CD4-positive, alpha-beta T cell (primary cell): ENCODE measurements around the gene DCTN4. TPM values are rescaled to one million over a fixed set of nuclear protein-coding genes. Genes with fewer than 3 reads are reported as not detected.

ENCODE experiments used
- ATAC-seq: fragments of 200-7000 bp; cut with Tn5 transposase; one replicate; pipeline ENCODE4 v1.10.0; 2022; ENCODE audit warnings: mild to moderate bottlenecking; ENCODE audit not compliant: poor library complexity
- CTCF ChIA-PET: fragments of 350-600 bp; sonication (Branson Sonifier 250); formaldehyde crosslinking; loops from one replicate; lab custom pipeline; 2021; ENCODE audit warnings: antibody characterized with exemption, inconsistent platforms; lab: Charles Lee
- POLR2A ChIA-PET: fragments of 350-600 bp; sonication (Branson Sonifier 250); formaldehyde crosslinking; loops from one replicate; lab custom pipeline; 2021; ENCODE audit warnings: antibody characterized with exemption, inconsistent platforms; lab: Charles Lee
- DNase-seq, 14 experiments: peaks; one replicate each; pipeline ENCODE4 v3.0.0-alpha.2; 2013 to 2020; ENCODE audit warnings: mixed read lengths in 2 of 14
- H3K27ac ChIP-seq, 2 donors: one replicate each; pipeline versions ENCODE4 v1.5.1 to v1.7.0; 2013; ENCODE audit warnings: low read length in 2 of 2, low read depth in 1 of 2, mild to moderate bottlenecking in 1 of 2
- H3K27me3 ChIP-seq, 2 experiments: 1 replicate in 1 of 2; 2 replicates in 1 of 2; pipeline versions ENCODE4 v1.6.1 to v1.7.0; 2013; ENCODE audit warnings: low read length in 2 of 2, control low read depth in 1 of 2, mild to moderate bottlenecking in 1 of 2, moderate library complexity in 1 of 2; ENCODE audit not compliant: insufficient read depth in 2 of 2, control insufficient read depth in 1 of 2
- H3K36me3 ChIP-seq: one replicate; pipeline ENCODE4 v1.6.1; 2013; ENCODE audit warnings: low read length, control low read depth; ENCODE audit not compliant: insufficient read depth
- H3K4me1 ChIP-seq: one replicate; pipeline ENCODE4 v1.6.1; 2013; ENCODE audit warnings: low read length, control low read depth; ENCODE audit not compliant: insufficient read depth
- H3K4me3 ChIP-seq: one replicate; pipeline ENCODE4 v1.5.1; 2013; ENCODE audit warnings: mild to moderate bottlenecking, low read length, moderate library complexity
- H3K9me3 ChIP-seq, 2 experiments: 1 replicate in 1 of 2; 2 replicates in 1 of 2; pipeline versions ENCODE4 v1.6.1 to v1.7.0; 2013; ENCODE audit warnings: low read length in 2 of 2, mild to moderate bottlenecking in 2 of 2, control low read depth in 1 of 2, moderate library complexity in 1 of 2; ENCODE audit not compliant: control insufficient read depth in 1 of 2, insufficient read depth in 1 of 2
- H3K27ac Mint-ChIP-seq: one replicate; pipeline ENCODE4 v1.8.0; 2020; ENCODE audit warnings: mixed read lengths
- H3K27me3 Mint-ChIP-seq: one replicate; pipeline ENCODE4 v1.8.0; 2021; ENCODE audit warnings: mixed read lengths
- H3K36me3 Mint-ChIP-seq: one replicate; pipeline ENCODE4 v1.8.0; 2021; ENCODE audit warnings: low read depth, mixed read lengths
- H3K4me1 Mint-ChIP-seq: one replicate; pipeline ENCODE4 v1.8.0; 2021; ENCODE audit warnings: low read depth, mixed read lengths
- H3K4me3 Mint-ChIP-seq: one replicate; pipeline ENCODE4 v1.8.0; 2020; ENCODE audit warnings: mild to moderate bottlenecking, mixed read lengths
- H3K9me3 Mint-ChIP-seq: one replicate; pipeline ENCODE4 v1.8.0; 2020; ENCODE audit warnings: mixed read lengths
- intact Hi-C, 2 experiments: fragments of 100-400 bp; cut with DNase I in 1 of 2; cut with micrococcal nuclease in 1 of 2; formaldehyde crosslinking; loops; one replicate each; pipeline versions ENCODE4 v1.15.1 to v1.9.0; 2023 to 2025; cut with DNase I, micrococcal nuclease
- total RNA-seq, 174 experiments: library from RNA in 2 of 174; stranded (reverse) in 2 of 174; gene quantifications; one replicate each; pipeline ENCODE4 v1.2.3 and lab custom pipeline; 2021 to 2026
- TF ChIP-seq, protein P1 (sequence below): fragments of 200-600 bp; IDR thresholded peaks from one replicate; pipeline ENCODE4 v1.8.0; 2022; ENCODE audit warnings: antibody characterized with exemption, mild to moderate bottlenecking

The DCTN4 gene
- total RNA-seq, 2 experiments from 2014 or later = 81.2 to 84.4 TPM

DNA sequence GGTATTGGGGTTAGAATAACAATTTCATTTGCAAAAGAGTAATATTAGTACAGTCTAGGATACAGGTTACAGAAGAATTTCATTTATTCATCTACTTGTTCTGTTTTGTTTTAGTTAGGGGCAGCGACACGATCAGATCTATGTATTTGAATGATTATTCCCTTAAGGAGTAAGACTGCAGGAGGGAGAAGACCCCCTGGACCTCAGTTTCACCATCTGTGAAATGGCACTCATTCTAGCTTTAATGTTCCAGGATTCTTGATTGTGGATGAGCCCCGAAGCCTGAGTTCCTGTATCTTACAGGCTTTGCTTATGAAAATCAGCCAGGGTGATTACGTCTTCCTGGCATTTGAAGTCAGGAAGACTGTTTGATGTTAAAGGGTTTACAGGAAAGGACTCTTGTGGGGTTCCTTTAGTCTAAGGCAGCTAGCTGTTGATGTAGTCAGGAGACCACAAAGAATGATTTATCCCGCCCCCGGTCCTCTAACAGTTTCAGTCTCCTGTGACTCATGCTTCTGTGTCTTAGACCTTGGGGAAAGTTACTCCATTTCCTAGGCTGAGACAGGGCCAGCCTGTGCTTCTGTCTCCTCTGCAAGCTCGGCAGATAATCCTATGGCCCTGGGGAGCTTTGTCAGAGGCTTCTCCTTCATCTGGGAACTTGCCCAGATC is 31.3 kb upstream of the DCTN4 start:
- Mint-ChIP-seq H3K9me3 (peaks cover 2% of the 10 kb centered on the region), H3K4me3 (peak overlapping the region; percentile 59), H3K36me3 (no peaks in the 10 kb centered on the region), H3K27ac (peak overlapping the region; percentile 64), H3K4me1 (peaks cover 55% of the 10 kb centered on the region), H3K27me3 (no peaks in the 10 kb centered on the region)
- H3K27me3 ChIP-seq = no peaks in the 10 kb centered on the region
- CTCF ChIA-PET = interaction anchor here (0.8 to 4.8 kb wide), 4 partner anchors 9 to 57 kb away, joined by 3 to 24 read pairs (median 6); partner anchors contain the start of gene SMIM3
- H3K9me3 ChIP-seq = no peaks in the 10 kb centered on the region
- DNase-seq (peak; percentile 23 to 83 (median 52)), ATAC-seq (peak; percentile 96)
- peaks cover under 1% of the 10 kb centered on the region for H3K36me3 ChIP-seq
- TF ChIP-seq, protein P1, sequence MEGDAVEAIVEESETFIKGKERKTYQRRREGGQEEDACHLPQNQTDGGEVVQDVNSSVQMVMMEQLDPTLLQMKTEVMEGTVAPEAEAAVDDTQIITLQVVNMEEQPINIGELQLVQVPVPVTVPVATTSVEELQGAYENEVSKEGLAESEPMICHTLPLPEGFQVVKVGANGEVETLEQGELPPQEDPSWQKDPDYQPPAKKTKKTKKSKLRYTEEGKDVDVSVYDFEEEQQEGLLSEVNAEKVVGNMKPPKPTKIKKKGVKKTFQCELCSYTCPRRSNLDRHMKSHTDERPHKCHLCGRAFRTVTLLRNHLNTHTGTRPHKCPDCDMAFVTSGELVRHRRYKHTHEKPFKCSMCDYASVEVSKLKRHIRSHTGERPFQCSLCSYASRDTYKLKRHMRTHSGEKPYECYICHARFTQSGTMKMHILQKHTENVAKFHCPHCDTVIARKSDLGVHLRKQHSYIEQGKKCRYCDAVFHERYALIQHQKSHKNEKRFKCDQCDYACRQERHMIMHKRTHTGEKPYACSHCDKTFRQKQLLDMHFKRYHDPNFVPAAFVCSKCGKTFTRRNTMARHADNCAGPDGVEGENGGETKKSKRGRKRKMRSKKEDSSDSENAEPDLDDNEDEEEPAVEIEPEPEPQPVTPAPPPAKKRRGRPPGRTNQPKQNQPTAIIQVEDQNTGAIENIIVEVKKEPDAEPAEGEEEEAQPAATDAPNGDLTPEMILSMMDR = no peak
- intact Hi-C loops = loop anchor here (2.0 to 10.0 kb wide), 3 partner anchors 31 to 465 kb away; partner anchors contain the start of genes DCTN4 (in 1 of the 2) and GM2A (in 1 of the 2)
- H3K4me3 ChIP-seq = no peak overlapping the region
- POLR2A ChIA-PET = interaction anchor here (0.7 to 2.3 kb wide), 5 partner anchors 11 to 89 kb away, joined by 3 to 14 read pairs (median 9); partner anchors contain the start of genes DCTN4, IRGM, RBM22 and SMIM3
- no peak overlapping the region for H3K27ac ChIP-seq
- peaks cover 20% of the 10 kb centered on the region for H3K4me1 ChIP-seq

DNA sequence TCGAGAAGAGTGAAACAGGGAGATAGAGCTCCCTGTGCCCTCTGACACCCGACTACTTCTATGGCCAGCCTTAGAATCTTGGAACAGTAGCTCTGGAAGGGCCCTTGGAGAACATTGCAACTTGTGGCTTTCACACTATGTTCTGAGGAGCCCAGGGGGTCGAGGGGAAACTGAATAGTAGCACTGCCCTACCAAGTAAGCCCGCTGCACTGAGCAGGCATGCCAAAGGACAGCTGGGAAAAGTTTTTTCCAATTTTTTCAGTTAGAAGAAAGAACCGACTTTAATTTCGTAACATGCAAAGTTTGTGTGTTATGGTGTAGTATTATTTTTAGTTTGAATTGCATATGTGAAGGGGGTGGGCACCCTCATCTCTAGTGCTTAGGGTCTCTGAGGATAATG is 30.6 kb upstream of the DCTN4 start:
- intact Hi-C loops = loop anchor here (10.0 kb wide), 2 partner anchors 335 to 465 kb away; partner anchors contain the start of gene GM2A (in 1 of the 2)
- Mint-ChIP-seq H3K36me3 (no peaks in the 10 kb centered on the region), H3K4me1 (peaks cover 61% of the 10 kb centered on the region), H3K27ac (peak overlapping the region; percentile 64), H3K9me3 (peaks cover 2% of the 10 kb centered on the region), H3K4me3 (no peak overlapping the region), H3K27me3 (no peaks in the 10 kb centered on the region)
- Histone ChIP-seq H3K36me3 (no peaks in the 10 kb centered on the region), H3K27ac (no peak overlapping the region), H3K27me3 (no peaks in the 10 kb centered on the region), H3K4me1 (peaks cover 23% of the 10 kb centered on the region), H3K9me3 (no peaks in the 10 kb centered on the region), H3K4me3 (no peak overlapping the region)
- TF ChIP-seq, protein P1 = no peak
- ATAC-seq (no peak), DNase-seq (no peak)
- ChIA-PET POLR2A (interaction anchor here (0.7 to 2.3 kb wide), 6 partner anchors 11 to 89 kb away, joined by 3 to 14 read pairs (median 8); partner anchors contain the start of genes DCTN4, IRGM, RBM22 and SMIM3), CTCF (interaction anchor here (1.1 to 4.8 kb wide), 4 partner anchors 9 to 89 kb away, joined by 3 to 24 read pairs (median 6); partner anchors contain the start of genes RBM22 and SMIM3)

DNA sequence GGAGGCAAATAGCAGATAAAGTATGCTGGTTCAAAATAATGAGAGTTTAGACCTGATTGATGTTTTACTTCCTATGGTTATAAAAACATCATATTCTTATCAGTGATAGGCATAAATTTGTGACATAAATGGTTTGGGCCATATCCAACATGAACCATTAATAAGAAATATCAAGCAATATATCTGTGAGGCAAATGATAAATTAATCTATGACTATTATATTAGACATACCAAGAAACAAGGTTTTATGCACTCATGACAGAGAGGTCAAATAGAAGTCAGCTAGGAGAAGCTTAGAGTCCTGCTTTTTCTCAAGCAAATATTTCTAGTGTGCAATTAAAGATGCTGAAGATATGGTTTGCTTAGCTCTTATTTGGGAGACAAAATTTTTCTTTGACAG is 30.2 kb upstream of the DCTN4 start:
- H3K4me1 Mint-ChIP-seq = peaks cover 66% of the 10 kb centered on the region
- no peak overlapping the region for H3K4me3 Mint-ChIP-seq
- peaks cover 2% of the 10 kb centered on the region for H3K9me3 Mint-ChIP-seq
- H3K4me3 ChIP-seq = no peak overlapping the region
- H3K9me3 ChIP-seq = no peaks in the 10 kb centered on the region
- POLR2A ChIA-PET = interaction anchor here (1.1 to 2.3 kb wide), 4 partner anchors 10 to 88 kb away, joined by 3 to 14 read pairs (median 8); partner anchors contain the start of genes IRGM, RBM22 and SMIM3
- no peaks in the 10 kb centered on the region for H3K27me3 Mint-ChIP-seq
- H3K27me3 ChIP-seq = no peaks in the 10 kb centered on the region
- H3K4me1 ChIP-seq = peaks cover 27% of the 10 kb centered on the region
- intact Hi-C loops = loop anchor here (10.0 kb wide), 2 partner anchors 334 to 466 kb away; partner anchors contain the start of gene GM2A (in 1 of the 2)
- H3K36me3 Mint-ChIP-seq = no peaks in the 10 kb centered on the region
- peak overlapping the region; percentile 64 for H3K27ac Mint-ChIP-seq
- H3K27ac ChIP-seq = no peak overlapping the region
- TF ChIP-seq, protein P1 = no peak
- DNase-seq (no peak), ATAC-seq (no peak)
- H3K36me3 ChIP-seq = no peaks in the 10 kb centered on the region
- CTCF ChIA-PET = interaction anchor here (1.1 to 4.8 kb wide), 4 partner anchors 8 to 88 kb away, joined by 3 to 24 read pairs (median 6); partner anchors contain the start of genes RBM22 and SMIM3
